Fibroblast of villous mesenchyme (primary cell): ENCODE measurements around the gene COL1A1. TPM values are rescaled to one million over a fixed set of nuclear protein-coding genes. Genes with fewer than 3 reads are reported as not detected.

Source experiments
- DNase-seq: peaks from one replicate; pipeline ENCODE4 v3.0.0-alpha.2; 2010; ENCODE audit warnings: low read depth
- H3K4me3 ChIP-seq: 2 replicates; pipeline ENCODE4 v1.5.1; 2011; ENCODE audit warnings: low read depth, mild to moderate bottlenecking, low read length
- small RNA-seq: library from RNA; depleted of rRNA; stranded (forward); fragments of <200 nt; gene quantifications from one replicate; pipeline ENCODE3, GENCODE V24; 2012
- total RNA-seq: library from RNA; depleted of rRNA; stranded (reverse); fragments of >200 nt; gene quantifications from 2 replicates; pipeline ENCODE4 v1.2.3, GENCODE V29; 2012
- TF ChIP-seq, protein P1 (sequence below): IDR thresholded peaks from 2 replicates; pipeline ENCODE4 v1.5.1; 2012; ENCODE audit warnings: low read depth, mild to moderate bottlenecking, low read length; ENCODE audit not compliant: insufficient read depth

The COL1A1 gene
- total RNA-seq, 1 donor, result 2,749 TPM

- DNase-seq, result no peak
- TF ChIP-seq, protein P1, sequence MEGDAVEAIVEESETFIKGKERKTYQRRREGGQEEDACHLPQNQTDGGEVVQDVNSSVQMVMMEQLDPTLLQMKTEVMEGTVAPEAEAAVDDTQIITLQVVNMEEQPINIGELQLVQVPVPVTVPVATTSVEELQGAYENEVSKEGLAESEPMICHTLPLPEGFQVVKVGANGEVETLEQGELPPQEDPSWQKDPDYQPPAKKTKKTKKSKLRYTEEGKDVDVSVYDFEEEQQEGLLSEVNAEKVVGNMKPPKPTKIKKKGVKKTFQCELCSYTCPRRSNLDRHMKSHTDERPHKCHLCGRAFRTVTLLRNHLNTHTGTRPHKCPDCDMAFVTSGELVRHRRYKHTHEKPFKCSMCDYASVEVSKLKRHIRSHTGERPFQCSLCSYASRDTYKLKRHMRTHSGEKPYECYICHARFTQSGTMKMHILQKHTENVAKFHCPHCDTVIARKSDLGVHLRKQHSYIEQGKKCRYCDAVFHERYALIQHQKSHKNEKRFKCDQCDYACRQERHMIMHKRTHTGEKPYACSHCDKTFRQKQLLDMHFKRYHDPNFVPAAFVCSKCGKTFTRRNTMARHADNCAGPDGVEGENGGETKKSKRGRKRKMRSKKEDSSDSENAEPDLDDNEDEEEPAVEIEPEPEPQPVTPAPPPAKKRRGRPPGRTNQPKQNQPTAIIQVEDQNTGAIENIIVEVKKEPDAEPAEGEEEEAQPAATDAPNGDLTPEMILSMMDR, result no peak
- H3K4me3 ChIP-seq, result no peak overlapping the region
These were observed 67.0 kb downstream of the COL1A1 start for GRCh38 chr17:50134206-50135110.

DNA sequence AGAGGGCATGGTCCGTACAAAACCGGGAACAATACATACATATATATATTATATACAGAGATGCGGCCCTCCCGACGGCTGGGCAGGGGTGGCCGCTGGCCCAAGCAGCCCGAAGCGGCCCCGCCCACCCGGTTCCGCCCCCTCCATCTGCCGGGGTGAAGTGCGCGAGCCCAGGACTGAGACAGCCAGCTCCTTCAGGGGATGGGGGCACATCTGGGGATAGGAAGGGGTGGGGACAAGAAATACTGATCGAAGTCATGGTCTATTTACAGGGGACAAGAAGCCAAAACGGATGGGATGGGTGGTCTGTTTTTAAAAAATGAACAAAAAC lies 67.7 kb downstream of the COL1A1 start:
- H3K4me3 ChIP-seq, result no peak overlapping the region
- TF ChIP-seq, protein P1, result no peak
- DNase-seq, result no peak

Small RNA genes within 50 kb of the gene (small RNA-seq; reads per million reads assigned to genes)
- not detected for gene SUMO2P7

Other genes with a start within 250 kb of the COL1A1 start
- not detected in 2 replicates for gene DLX4, start 232.4 kb downstream of the COL1A1 start, total RNA-seq
- not detected in 2 replicates for gene DLX3, start 206.4 kb downstream of the COL1A1 start, total RNA-seq
- gene ITGA3, start 145.5 kb downstream of the COL1A1 start, total RNA-seq, result 207 and 266 TPM in 2 replicates
- gene PDK2, start 106.3 kb downstream of the COL1A1 start, total RNA-seq, result 20.3 and 20.6 TPM in 2 replicates
- 4.7 and 5.8 TPM in 2 replicates for gene SAMD14, start 71.5 kb downstream of the COL1A1 start, total RNA-seq
- 38.7 and 47.1 TPM in 2 replicates for gene PPP1R9B, start 51.0 kb downstream of the COL1A1 start, total RNA-seq
- 0.32 TPM in 1 of 2 replicates, not detected in the other for gene SGCA, start 35.6 kb downstream of the COL1A1 start, total RNA-seq
- under 0.01 TPM in 1 of 2 replicates, not detected in the other for gene TMEM92, start 72.8 kb upstream of the COL1A1 start, total RNA-seq
- 53.5 and 60.5 TPM in 2 replicates for gene XYLT2, start 144.5 kb upstream of the COL1A1 start, total RNA-seq
- 55.7 and 63.0 TPM in 2 replicates for gene MRPL27, start 171.6 kb upstream of the COL1A1 start, total RNA-seq
- gene EME1, start 171.6 kb upstream of the COL1A1 start, total RNA-seq, result 4.5 and 4.7 TPM in 2 replicates
- gene LRRC59, start 195.9 kb upstream of the COL1A1 start, total RNA-seq, result 181 and 191 TPM in 2 replicates
- 18.1 and 20.3 TPM in 2 replicates for gene ACSF2, start 224.6 kb upstream of the COL1A1 start, total RNA-seq